ENCODE measurements around the gene SUGP1. TPM values are rescaled to one million over a fixed set of nuclear protein-coding genes. Genes with fewer than 3 reads are reported as not detected.

The SUGP1 gene
- total RNA-seq, 1 experiment from 2014 or later = 51.2 TPM

DNA sequence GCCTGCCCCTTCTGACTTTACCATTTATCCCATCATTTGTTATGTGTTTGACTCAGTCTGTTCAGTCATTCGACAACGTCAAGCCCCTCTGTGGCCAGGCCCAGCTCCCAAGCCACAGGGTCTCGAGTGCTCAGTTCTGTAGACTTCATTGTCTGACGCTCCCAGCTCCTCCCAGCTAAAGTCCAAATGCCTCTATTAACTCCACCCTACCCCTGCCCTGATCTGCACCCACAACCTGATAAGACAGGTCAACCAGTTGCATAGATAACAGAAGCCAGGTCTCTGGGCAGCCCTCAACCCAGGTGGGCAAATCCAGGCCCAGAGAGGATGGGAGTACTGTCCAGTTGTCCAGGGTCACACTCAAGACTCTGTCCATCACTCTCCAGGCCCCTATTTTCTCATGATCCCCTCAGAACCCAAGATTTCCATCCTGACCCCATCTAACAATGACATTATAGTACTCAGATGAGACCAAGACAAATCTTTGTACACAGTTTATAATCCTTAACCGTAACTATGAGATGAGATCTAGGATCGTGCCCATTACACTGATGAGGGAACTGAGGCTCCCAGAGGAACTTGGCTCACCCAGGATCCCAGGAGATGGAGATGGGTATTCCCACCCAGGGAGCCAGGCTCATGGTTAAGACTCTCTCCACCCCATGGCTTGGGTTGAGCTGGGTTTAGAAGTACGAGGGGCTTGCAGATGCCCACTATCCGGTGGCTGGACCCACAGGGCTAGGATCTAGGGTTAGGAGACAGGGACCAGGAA lies 48.3 kb downstream of the SUGP1 start:
- Histone ChIP-seq H3K27me3 (replicated peaks; ENCODE audit: control insufficient read depth, insufficient read depth, low read length) (no peaks in the 10 kb centered on the region), H3K9me3 (no peaks in the 10 kb centered on the region), H3K4me1 (no peaks in the 10 kb centered on the region; the same call in 1 of the 2 replicates), H3K4me3 (ENCODE audit: low read depth, low read length) (peak overlapping the region; percentile 53), H3K36me3 (ENCODE audit: control insufficient read depth, insufficient read depth, low read length) (no peaks in the 10 kb centered on the region)
- Mint-ChIP-seq H3K27me3 (ENCODE audit: insufficient read depth, unreplicated experiment) (no peaks in the 10 kb centered on the region), H3K27ac (ENCODE audit: unreplicated experiment) (no peak overlapping the region), H3K36me3 (ENCODE audit: insufficient read depth, unreplicated experiment) (peaks cover 13% of the 10 kb centered on the region), H3K4me3 (ENCODE audit: unreplicated experiment) (peak overlapping the region; percentile 68), H3K9me3 (ENCODE audit: unreplicated experiment) (no peaks in the 10 kb centered on the region), H3K4me1 (ENCODE audit: low read depth, unreplicated experiment) (no peaks in the 10 kb centered on the region)
- DNase-seq = no peak
- TSS peak; percentile 21 for BruUV-seq (replicated peaks)
- ChIA-PET CTCF (no interaction called here), POLR2A (no interaction called here)
- TF ChIP-seq, protein P1, sequence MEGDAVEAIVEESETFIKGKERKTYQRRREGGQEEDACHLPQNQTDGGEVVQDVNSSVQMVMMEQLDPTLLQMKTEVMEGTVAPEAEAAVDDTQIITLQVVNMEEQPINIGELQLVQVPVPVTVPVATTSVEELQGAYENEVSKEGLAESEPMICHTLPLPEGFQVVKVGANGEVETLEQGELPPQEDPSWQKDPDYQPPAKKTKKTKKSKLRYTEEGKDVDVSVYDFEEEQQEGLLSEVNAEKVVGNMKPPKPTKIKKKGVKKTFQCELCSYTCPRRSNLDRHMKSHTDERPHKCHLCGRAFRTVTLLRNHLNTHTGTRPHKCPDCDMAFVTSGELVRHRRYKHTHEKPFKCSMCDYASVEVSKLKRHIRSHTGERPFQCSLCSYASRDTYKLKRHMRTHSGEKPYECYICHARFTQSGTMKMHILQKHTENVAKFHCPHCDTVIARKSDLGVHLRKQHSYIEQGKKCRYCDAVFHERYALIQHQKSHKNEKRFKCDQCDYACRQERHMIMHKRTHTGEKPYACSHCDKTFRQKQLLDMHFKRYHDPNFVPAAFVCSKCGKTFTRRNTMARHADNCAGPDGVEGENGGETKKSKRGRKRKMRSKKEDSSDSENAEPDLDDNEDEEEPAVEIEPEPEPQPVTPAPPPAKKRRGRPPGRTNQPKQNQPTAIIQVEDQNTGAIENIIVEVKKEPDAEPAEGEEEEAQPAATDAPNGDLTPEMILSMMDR (IDR thresholded peaks at IDR 0.05; ENCODE audit: insufficient read depth in 1 of 2, low read depth in 1 of 2, low read length in 1 of 2, severe bottlenecking in 1 of 2, unreplicated experiment in 1 of 2) = no peak
- intact Hi-C loops (cut with micrococcal nuclease; ENCODE audit: unreplicated experiment) = no loop called here

DNA sequence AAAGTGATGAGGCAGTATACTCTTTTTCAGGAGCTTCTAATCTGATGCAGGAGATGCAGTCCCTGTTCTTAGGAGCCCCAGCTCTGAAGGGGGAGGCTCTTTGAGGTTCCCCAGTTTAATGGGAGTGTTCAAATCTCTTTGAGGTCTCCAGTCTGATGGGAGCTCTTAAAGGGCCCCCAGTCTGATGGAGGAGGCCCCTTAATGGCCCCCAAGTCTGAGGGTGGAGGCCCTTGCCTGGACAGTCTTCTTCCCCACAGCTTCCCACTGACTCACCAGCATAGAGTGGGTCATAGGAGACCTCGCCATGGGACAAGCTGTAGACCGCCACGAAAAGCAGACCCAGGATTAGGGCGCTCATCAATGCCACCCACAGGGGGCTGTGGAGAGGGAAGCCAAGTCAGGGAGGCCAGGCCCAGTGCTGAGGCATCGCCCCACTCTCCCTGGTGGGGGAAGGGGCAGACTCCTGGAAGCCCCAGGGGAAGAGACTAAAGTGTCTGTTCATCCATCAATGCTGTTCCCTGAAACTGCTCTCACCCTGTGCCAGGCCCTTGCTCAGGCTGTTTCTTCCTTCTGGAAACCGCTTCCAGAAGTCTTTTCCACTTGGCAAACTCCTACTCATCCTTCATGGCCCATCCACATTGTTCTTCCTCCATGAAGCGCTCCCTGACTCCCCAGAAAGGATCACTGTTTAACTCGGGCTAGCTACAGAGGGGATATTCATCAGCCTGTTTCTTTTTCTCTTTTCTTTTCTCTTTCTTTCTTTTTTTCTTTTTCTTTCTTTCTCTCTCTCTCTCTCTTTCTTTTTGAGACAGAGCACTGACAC lies 49.3 kb downstream of the SUGP1 start:
- Histone ChIP-seq H3K27me3 (replicated peaks; ENCODE audit: control insufficient read depth, insufficient read depth, low read length) (no peaks in the 10 kb centered on the region), H3K4me1 (no peaks in the 10 kb centered on the region; the same call in 1 of the 2 replicates), H3K4me3 (ENCODE audit: low read depth, low read length) (no peak overlapping the region), H3K36me3 (ENCODE audit: control insufficient read depth, insufficient read depth, low read length) (no peaks in the 10 kb centered on the region), H3K9me3 (no peaks in the 10 kb centered on the region)
- no peak overlapping the region for H3K27ac Mint-ChIP-seq (ENCODE audit: unreplicated experiment)
- no peak overlapping the region for H3K4me3 Mint-ChIP-seq (ENCODE audit: unreplicated experiment)
- intact Hi-C loops (cut with micrococcal nuclease; ENCODE audit: unreplicated experiment) = no loop called here
- ChIA-PET CTCF (interaction anchor here (0.5 kb wide), 1 partner anchor 186 kb away, joined by 4 read pairs; no protein-coding TSS in a partner anchor), POLR2A (no interaction called here)
- peaks cover 9% of the 10 kb centered on the region for H3K36me3 Mint-ChIP-seq (ENCODE audit: insufficient read depth, unreplicated experiment)
- no peaks in the 10 kb centered on the region for H3K9me3 Mint-ChIP-seq (ENCODE audit: unreplicated experiment)
- BruUV-seq (replicated peaks) = no TSS peak
- no peaks in the 10 kb centered on the region for H3K27me3 Mint-ChIP-seq (ENCODE audit: insufficient read depth, unreplicated experiment)
- DNase-seq = no peak
- H3K4me1 Mint-ChIP-seq (ENCODE audit: low read depth, unreplicated experiment) = no peaks in the 10 kb centered on the region
- TF ChIP-seq, protein P1 (IDR thresholded peaks at IDR 0.05; ENCODE audit: insufficient read depth in 1 of 2, low read depth in 1 of 2, low read length in 1 of 2, severe bottlenecking in 1 of 2, unreplicated experiment in 1 of 2) = no peak

- H3K4me3 ChIP-seq (ENCODE audit: low read depth, low read length) = no peak overlapping the region
- no peaks in the 10 kb centered on the region; the same call in 1 of the 2 replicates for H3K4me1 ChIP-seq
- intact Hi-C loops (cut with micrococcal nuclease; ENCODE audit: unreplicated experiment) = no loop called here
- BruUV-seq (replicated peaks) = no TSS peak
- TF ChIP-seq, protein P1 (IDR thresholded peaks at IDR 0.05; ENCODE audit: insufficient read depth in 1 of 2, low read depth in 1 of 2, low read length in 1 of 2, severe bottlenecking in 1 of 2, unreplicated experiment in 1 of 2) = no peak
- DNase-seq = no peak
- H3K4me1 Mint-ChIP-seq (ENCODE audit: low read depth, unreplicated experiment) = no peaks in the 10 kb centered on the region
- H3K27me3 ChIP-seq (replicated peaks; ENCODE audit: control insufficient read depth, insufficient read depth, low read length) = no peaks in the 10 kb centered on the region
- H3K36me3 ChIP-seq (ENCODE audit: control insufficient read depth, insufficient read depth, low read length) = no peaks in the 10 kb centered on the region
- no peaks in the 10 kb centered on the region for H3K9me3 Mint-ChIP-seq (ENCODE audit: unreplicated experiment)
- POLR2A ChIA-PET = no interaction called here
- CTCF ChIA-PET = interaction anchor here (0.5 kb wide), 1 partner anchor 186 kb away, joined by 4 read pairs; no protein-coding TSS in a partner anchor
- no peak overlapping the region for H3K4me3 Mint-ChIP-seq (ENCODE audit: unreplicated experiment)
- peaks cover 9% of the 10 kb centered on the region for H3K36me3 Mint-ChIP-seq (ENCODE audit: insufficient read depth, unreplicated experiment)
- no peak overlapping the region for H3K27ac Mint-ChIP-seq (ENCODE audit: unreplicated experiment)
- no peaks in the 10 kb centered on the region for H3K9me3 ChIP-seq
- H3K27me3 Mint-ChIP-seq (ENCODE audit: insufficient read depth, unreplicated experiment) = no peaks in the 10 kb centered on the region
Observed at GRCh38 chr19:19269952-19270694, 50.2 kb downstream of the SUGP1 start.

Measured in Caco-2 (cell line).